CD4-positive, alpha-beta T cell (primary cell): Measurements from ENCODE around the gene CRYBG1. TPM values are rescaled to one million over a fixed set of nuclear protein-coding genes. Genes with fewer than 3 reads are reported as not detected.
"Not testable (repeated sequence)": the region's sequence is repeated elsewhere in the genome, so short reads cannot be mapped to it uniquely, and the experiment has no call there.

Experiments
- ATAC-seq: fragments of 200-7000 bp; cut with Tn5 transposase; one replicate; pipeline ENCODE4 v1.10.0; 2022; ENCODE audit warnings: mild to moderate bottlenecking; ENCODE audit not compliant: poor library complexity
- CTCF ChIA-PET: fragments of 350-600 bp; sonication (Branson Sonifier 250); formaldehyde crosslinking; loops from one replicate; lab custom pipeline; 2021; ENCODE audit warnings: antibody characterized with exemption, inconsistent platforms; lab: Charles Lee
- POLR2A ChIA-PET: fragments of 350-600 bp; sonication (Branson Sonifier 250); formaldehyde crosslinking; loops from one replicate; lab custom pipeline; 2021; ENCODE audit warnings: antibody characterized with exemption, inconsistent platforms; lab: Charles Lee
- DNase-seq, 14 experiments: peaks; one replicate each; pipeline ENCODE4 v3.0.0-alpha.2; 2013 to 2020; ENCODE audit warnings: mixed read lengths in 2 of 14
- H3K27ac ChIP-seq, 2 donors: one replicate each; pipeline versions ENCODE4 v1.5.1 to v1.7.0; 2013; ENCODE audit warnings: low read length in 2 of 2, low read depth in 1 of 2, mild to moderate bottlenecking in 1 of 2
- H3K27me3 ChIP-seq, 2 experiments: 1 replicate in 1 of 2; 2 replicates in 1 of 2; pipeline versions ENCODE4 v1.6.1 to v1.7.0; 2013; ENCODE audit warnings: low read length in 2 of 2, control low read depth in 1 of 2, mild to moderate bottlenecking in 1 of 2, moderate library complexity in 1 of 2; ENCODE audit not compliant: insufficient read depth in 2 of 2, control insufficient read depth in 1 of 2
- H3K36me3 ChIP-seq: one replicate; pipeline ENCODE4 v1.6.1; 2013; ENCODE audit warnings: low read length, control low read depth; ENCODE audit not compliant: insufficient read depth
- H3K4me1 ChIP-seq: one replicate; pipeline ENCODE4 v1.6.1; 2013; ENCODE audit warnings: low read length, control low read depth; ENCODE audit not compliant: insufficient read depth
- H3K4me3 ChIP-seq: one replicate; pipeline ENCODE4 v1.5.1; 2013; ENCODE audit warnings: mild to moderate bottlenecking, low read length, moderate library complexity
- H3K9me3 ChIP-seq, 2 experiments: 1 replicate in 1 of 2; 2 replicates in 1 of 2; pipeline versions ENCODE4 v1.6.1 to v1.7.0; 2013; ENCODE audit warnings: low read length in 2 of 2, mild to moderate bottlenecking in 2 of 2, control low read depth in 1 of 2, moderate library complexity in 1 of 2; ENCODE audit not compliant: control insufficient read depth in 1 of 2, insufficient read depth in 1 of 2
- H3K27ac Mint-ChIP-seq: one replicate; pipeline ENCODE4 v1.8.0; 2020; ENCODE audit warnings: mixed read lengths
- H3K27me3 Mint-ChIP-seq: one replicate; pipeline ENCODE4 v1.8.0; 2021; ENCODE audit warnings: mixed read lengths
- H3K36me3 Mint-ChIP-seq: one replicate; pipeline ENCODE4 v1.8.0; 2021; ENCODE audit warnings: low read depth, mixed read lengths
- H3K4me1 Mint-ChIP-seq: one replicate; pipeline ENCODE4 v1.8.0; 2021; ENCODE audit warnings: low read depth, mixed read lengths
- H3K4me3 Mint-ChIP-seq: one replicate; pipeline ENCODE4 v1.8.0; 2020; ENCODE audit warnings: mild to moderate bottlenecking, mixed read lengths
- H3K9me3 Mint-ChIP-seq: one replicate; pipeline ENCODE4 v1.8.0; 2020; ENCODE audit warnings: mixed read lengths
- CTCF ChIP-seq: fragments of 200-600 bp; IDR thresholded peaks from one replicate; pipeline ENCODE4 v1.8.0; 2022; ENCODE audit warnings: antibody characterized with exemption, mild to moderate bottlenecking
- intact Hi-C, 2 experiments: fragments of 100-400 bp; cut with DNase I in 1 of 2; cut with micrococcal nuclease in 1 of 2; formaldehyde crosslinking; loops; one replicate each; pipeline versions ENCODE4 v1.15.1 to v1.9.0; 2023 to 2025; cut with DNase I, micrococcal nuclease
- total RNA-seq, 174 experiments: library from RNA in 2 of 174; stranded (reverse) in 2 of 174; gene quantifications; one replicate each; pipeline ENCODE4 v1.2.3 and lab custom pipeline; 2021 to 2026

The CRYBG1 gene
- total RNA-seq, 2 experiments from 2014 or later: 58.5 to 59.4 TPM

GRCh38 chr6:106397431-106397830 is 36.9 kb downstream of the CRYBG1 start:
- Mint-ChIP-seq H3K27ac (no peak overlapping the region), H3K4me1 (no peaks in the 10 kb centered on the region), H3K9me3 (no peaks in the 10 kb centered on the region), H3K4me3 (no peak overlapping the region), H3K36me3 (no peaks in the 10 kb centered on the region), H3K27me3 (peaks cover 31% of the 10 kb centered on the region)
- peaks cover 0 to 22% of the 10 kb centered on the region in 2 experiments for H3K27me3 ChIP-seq
- DNase-seq (no peak), ATAC-seq (no peak)
- H3K36me3 ChIP-seq: no peaks in the 10 kb centered on the region
- CTCF ChIA-PET: no interaction called here
- no peak for TF ChIP-seq CTCF
- H3K4me1 ChIP-seq: no peaks in the 10 kb centered on the region
- H3K4me3 ChIP-seq: no peak overlapping the region
- no peaks in the 10 kb centered on the region for H3K9me3 ChIP-seq
- intact Hi-C loops: no loop called here
- POLR2A ChIA-PET: no interaction called here
- H3K27ac ChIP-seq: no peak overlapping the region

- no peak for TF ChIP-seq CTCF
- no peak for DNase-seq
- no peak for ATAC-seq
- ChIA-PET CTCF (no interaction called here), POLR2A (no interaction called here)
- H3K27ac ChIP-seq: no peak overlapping the region
- H3K36me3 ChIP-seq: no peaks in the 10 kb centered on the region
- H3K36me3 Mint-ChIP-seq: no peaks in the 10 kb centered on the region
- no peak overlapping the region for H3K27ac Mint-ChIP-seq
- no peaks in the 10 kb centered on the region for H3K4me1 ChIP-seq
- intact Hi-C loops: no loop called here
- H3K9me3 Mint-ChIP-seq: no peaks in the 10 kb centered on the region
- H3K9me3 ChIP-seq: no peaks in the 10 kb centered on the region
- no peak overlapping the region for H3K4me3 Mint-ChIP-seq
- peaks cover 3 to 33% of the 10 kb centered on the region in 2 experiments for H3K27me3 ChIP-seq
- peaks cover 30% of the 10 kb centered on the region for H3K27me3 Mint-ChIP-seq
- H3K4me1 Mint-ChIP-seq: no peaks in the 10 kb centered on the region
- no peak overlapping the region for H3K4me3 ChIP-seq
Observed at GRCh38 chr6:106398621-106399020, 38.1 kb downstream of the CRYBG1 start.

DNA sequence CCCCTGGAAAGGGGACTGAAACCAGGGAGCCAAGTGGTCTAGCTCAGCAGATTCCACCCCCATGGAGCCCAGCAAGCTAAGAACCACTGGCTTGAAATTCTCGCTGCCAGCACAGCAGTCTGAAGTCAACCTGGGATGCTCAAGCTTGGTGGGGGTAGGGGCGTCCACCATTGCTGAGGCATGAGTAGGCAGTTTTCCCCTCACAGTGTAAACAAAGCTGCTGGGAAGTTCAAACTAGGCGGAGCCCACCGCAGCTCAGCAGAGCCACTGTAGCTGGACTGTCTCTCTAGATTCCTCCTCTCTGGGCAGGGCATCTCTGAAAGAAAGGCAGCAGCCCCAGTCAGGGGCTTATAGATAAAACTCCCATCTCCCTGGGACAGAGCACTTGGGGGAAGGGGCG is 44.5 kb downstream of the CRYBG1 start:
- peaks cover 5 to 16% of the 10 kb centered on the region in 2 experiments for H3K27me3 ChIP-seq
- H3K27ac Mint-ChIP-seq, DNase-seq, H3K36me3 ChIP-seq, H3K4me3 Mint-ChIP-seq, H3K4me1 ChIP-seq, H3K4me3 ChIP-seq, intact Hi-C loops, H3K4me1 Mint-ChIP-seq, H3K27ac ChIP-seq, ATAC-seq, H3K9me3 ChIP-seq, H3K36me3 Mint-ChIP-seq, CTCF ChIA-PET, POLR2A ChIA-PET: not testable (repeated sequence)
- peaks cover 42% of the 10 kb centered on the region for H3K27me3 Mint-ChIP-seq
- peaks cover 12% of the 10 kb centered on the region for H3K9me3 Mint-ChIP-seq

DNA sequence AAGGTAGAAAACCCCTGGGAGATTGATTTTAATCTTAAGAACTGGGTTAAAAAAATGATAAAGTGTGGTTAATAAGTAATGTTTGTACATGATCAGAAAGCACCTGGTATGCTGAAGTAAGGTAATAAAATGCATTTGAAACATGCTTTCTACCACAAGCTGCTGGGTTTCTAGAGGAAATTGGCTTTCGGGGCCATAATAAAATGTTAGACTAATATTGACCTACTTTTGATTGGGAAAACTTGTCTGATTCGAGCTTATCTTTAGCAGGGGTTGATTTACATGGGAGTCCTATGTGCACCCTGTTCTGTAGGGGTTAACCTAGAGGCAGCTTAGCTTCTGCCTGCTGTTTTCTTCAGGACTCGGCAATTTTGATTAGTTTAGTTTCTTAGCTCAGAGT is 50.5 kb downstream of the CRYBG1 start:
- Mint-ChIP-seq H3K27ac (no peak overlapping the region), H3K27me3 (peaks cover 25% of the 10 kb centered on the region), H3K9me3 (peaks cover 12% of the 10 kb centered on the region), H3K4me1 (no peaks in the 10 kb centered on the region), H3K4me3 (no peak overlapping the region), H3K36me3 (no peaks in the 10 kb centered on the region)
- Histone ChIP-seq H3K36me3 (no peaks in the 10 kb centered on the region), H3K27me3 (no peaks in the 10 kb centered on the region), H3K27ac (no peak overlapping the region), H3K4me3 (no peak overlapping the region), H3K9me3 (no peaks in the 10 kb centered on the region), H3K4me1 (no peaks in the 10 kb centered on the region)
- no peak for DNase-seq
- POLR2A ChIA-PET: no interaction called here
- no peak for TF ChIP-seq CTCF
- intact Hi-C loops: no loop called here
- no peak for ATAC-seq
- CTCF ChIA-PET: no interaction called here
